NCI-H1105 treated with DMSO at 0.1 percent for 48 hours (cell line): ENCODE measurements around the gene BTBD16.
A peak's percentile ranks its signal among the peaks of the same experiment; 100 is the strongest.

Source experiments
- DNase-seq: peaks from one replicate; lab custom pipeline; 2025; lab: John Stamatoyannopoulos, UW

Gene BTBD16

DNA sequence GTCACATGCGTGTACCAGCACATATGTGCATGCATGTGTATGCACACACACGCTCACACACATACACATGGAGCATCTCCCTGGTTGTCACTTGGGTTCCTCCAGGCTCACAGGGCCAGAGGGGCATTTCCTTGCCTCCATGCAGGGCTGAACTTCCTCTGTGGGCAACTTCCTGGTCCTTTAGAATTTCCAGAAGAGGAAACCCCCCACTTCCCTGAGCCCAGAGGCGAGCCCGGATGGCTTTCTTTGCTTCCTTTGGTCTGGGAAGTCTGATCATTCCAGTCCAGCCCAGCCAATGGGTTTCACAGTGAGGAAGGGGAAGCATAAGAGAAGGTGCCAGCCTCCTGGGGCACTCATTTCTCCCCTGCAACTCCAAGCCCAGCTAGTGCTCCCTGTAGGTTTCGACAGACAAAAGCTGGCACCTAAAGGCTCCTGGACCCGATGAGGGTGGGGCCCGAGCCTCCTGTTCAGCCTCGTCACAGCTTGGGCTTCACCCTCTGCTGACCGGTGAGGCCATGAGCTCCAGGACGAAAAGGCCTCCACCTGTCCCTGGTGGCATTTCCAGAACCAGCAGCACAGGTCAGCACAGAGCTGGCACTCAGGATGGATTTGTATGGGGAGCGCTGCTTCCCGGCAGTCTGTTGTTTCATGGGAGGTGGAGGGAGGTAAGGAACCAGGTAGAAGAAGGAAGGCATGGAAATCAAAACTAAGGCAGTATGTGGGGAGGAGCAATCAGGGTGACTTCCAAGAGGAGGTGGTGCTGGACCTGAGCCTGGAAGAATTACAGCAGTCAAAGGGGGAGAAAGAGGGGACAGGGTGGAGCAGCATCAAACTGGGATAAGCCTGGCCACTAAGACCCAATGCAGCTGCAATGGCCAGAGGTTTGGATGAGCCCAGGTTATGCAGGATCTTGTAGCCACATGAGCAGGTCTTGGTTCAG, 23.7 kb downstream of the BTBD16 start:
- DNase-seq: no peak

DNA sequence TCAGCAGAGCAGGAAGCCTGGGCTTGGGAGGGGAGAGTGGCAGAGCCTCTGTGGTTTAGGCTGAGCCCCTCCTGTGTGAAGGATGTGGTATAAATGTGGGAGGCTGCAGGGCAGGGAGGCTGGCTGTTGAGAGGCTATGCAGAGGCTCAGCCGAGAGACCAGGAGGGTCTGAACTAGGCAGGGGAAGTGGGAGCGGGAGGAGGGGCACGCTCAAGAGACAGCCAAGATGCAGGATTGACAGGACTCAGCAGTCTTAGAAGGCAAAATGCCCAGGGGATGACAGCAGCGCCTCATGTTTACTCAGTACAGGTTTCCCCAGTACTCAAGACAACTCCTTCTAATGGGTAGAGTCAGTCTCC, 24.3 kb downstream of the BTBD16 start:
- DNase-seq: no peak

DNA sequence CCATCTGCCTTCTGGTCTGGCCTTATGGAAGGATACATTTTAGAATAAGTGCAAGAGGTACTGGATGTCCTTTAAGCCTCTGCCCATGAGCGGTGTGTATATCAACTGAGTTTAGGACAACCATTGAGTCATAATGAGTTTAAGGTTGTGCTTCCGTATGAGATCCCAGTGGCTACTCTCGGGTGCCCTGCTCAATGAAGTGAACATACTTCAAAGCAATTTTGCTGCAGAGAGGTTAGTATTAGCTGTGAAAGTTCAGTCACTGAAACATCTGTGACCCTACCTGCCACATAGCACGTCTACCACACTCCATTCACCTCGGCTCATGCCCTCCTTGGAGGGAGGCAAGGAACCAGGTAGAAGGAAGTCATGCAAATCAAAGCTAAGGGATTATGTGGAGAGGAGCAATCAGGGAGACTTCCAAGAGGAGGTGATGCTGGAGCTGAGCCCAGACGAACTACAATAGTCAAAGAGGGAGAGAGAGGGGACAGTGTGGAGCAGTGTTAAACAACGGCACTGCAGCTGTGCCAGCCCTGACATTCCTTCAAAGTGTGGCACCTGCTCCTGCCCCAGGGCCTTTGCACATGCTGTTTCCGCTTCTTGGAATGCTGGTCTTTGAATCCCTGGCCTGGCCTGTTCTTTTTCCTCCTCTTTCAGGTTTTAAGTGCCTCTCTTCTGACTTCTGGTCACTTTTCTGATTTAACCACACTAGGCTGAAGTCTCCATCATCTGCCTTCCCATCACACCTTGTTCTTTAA, 25.4 kb downstream of the BTBD16 start:
- DNase-seq: no peak

DNA sequence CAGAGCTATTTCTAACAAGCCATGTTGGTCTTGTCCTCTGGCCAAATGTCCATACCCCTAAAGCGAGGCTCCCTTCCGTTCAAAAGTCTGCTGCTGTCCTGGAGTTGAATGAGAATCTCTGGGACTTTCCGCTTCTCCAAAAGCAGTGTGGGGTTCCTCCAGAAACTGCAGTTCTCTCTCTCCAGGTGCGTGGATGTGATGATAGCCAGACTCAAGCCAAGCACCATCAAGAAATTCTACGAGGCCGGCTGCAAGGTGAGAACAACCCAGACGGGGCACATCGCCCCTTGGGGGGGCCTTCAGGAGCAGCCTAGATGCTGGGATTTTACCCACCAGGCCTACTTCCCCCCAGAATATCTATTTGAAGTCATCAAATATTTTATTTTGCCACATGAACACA, 26.5 kb downstream of the BTBD16 start:
- no peak for DNase-seq

DNA sequence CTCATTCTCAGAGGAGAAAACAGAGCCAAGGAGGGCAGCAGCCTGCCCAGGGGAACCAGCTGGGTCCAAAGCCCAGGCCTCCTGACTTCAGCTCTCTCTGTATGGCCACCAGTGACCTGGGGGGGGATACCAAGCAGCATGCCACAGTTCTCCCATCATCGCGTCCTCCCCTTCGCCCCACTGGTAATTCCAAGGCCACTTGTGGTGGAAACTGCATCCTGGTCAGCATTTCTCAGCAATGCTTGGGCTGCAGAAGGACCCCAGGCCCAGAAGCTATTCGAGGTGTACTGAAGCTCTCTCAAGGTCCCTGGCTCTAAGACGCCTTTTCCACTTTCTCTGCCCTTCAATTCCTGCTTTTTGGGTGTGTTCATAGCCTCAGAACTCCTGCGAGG, 27.1 kb downstream of the BTBD16 start:
- DNase-seq: no peak

DNA sequence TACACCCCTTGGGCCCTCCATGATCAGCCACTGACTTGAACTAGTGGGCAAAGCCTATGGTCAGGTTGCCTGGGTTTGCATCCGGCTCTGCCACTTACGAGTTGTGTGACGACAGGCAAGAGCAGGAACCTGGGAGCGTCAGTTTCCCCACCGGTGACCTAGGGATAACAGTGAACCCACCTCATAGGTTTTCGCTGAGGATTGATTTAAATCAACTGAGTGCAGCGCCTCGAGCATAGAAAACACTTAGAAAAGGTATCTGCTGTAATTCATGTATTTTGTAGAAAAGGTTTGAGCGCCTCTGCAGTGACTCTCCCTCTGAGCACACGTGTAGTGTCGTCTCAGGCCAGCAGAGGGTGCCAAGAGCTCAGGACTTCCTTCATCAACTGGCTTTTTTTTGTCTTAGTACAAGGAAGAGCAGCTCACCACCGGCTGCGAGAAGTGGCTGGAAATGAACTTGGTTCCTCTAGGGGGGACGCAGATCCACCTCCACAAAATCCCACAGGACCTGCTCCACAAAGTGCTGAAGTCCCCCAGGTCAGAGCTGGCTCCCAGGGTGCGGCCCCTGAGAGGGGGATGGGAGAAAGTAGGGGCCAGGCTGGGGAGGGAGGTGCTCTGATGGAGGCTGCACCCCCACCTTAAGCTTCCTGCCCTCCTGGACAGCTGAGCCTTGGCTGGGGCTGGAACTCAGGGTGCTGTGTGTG, 27.7 kb downstream of the BTBD16 start:
- peak; percentile 48 for DNase-seq

DNA sequence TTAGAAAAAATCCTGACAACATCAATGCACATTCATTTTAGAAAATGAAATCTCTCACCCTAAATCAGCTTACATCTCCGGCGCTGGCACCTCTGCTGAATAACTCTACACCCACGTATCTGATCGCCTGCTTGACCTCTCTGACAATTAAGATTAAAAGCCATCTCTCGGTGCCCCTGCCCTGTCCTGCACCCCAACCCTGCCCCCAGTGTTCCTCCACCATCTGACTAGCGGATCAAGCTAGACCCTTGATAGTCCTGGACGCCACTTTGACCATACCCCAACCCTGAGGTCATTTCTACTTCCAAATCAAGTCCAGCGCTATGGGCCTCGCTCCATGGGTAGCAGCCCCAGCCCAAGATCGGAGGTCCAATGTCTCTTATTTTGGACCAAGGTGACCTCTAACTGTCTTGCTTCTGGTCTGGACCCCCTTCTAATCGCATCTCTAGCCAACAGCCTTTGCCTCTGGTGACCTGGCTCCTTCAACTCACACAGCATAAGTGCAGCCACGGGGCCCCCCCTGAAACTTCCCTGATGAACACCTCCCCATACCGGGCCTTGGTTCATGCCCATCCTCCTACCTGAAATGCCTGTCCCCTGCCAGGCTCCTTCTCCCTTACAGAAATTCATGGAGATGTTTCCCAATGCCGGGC, 28.5 kb downstream of the BTBD16 start:
- DNase-seq: no peak

DNA sequence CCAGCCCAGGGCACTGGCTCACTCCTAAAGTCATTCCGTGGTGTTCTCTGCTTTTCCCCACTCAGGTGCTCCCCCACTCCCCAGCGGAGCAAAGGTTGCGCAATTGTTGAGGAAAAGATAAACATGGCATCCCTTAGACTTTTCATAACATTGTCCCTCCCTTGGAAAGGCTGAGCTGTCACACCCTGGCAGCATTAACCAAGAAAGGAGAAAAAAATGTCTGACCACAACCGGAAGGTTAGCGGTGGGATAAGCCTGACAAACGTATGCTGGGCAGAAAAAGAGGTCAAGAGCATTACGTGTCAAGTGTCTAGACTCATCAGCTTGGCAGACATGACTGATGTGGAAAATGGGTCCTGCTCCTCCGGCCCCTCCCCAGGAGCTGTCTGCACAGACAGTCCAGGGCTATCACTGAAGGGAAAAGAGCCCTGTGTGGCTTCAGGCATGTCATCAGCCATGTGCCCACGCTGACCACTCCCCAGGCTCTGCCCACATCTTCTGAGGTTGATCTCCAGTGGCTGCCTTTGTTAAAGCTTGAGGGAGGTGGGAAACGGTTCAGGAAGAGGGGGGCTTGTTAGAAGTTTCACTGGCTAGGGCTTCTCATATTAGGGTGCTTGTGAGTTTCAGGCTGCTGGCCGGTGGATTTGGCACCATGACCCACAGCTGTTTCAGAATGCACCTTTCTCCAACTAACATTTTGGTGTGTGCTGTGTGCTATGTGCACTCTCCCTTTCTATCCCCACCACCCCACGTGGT, 30.1 kb downstream of the BTBD16 start:
- no peak for DNase-seq

DNA sequence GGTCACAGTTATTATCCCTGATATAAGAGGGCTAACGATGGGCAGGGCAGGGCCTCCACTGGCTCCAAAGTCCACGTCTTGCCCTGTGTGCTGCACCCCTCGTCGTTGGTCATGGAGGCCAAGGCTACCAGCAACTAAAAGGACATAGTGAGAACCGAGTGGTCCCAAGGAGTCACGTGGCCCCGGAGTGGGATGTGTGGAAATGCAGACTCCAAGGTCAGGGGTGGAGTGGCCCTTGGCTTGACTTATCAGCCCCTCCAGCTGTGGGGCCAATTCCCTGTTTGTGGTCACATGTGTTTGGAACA, 30.7 kb downstream of the BTBD16 start:
- DNase-seq: no peak

DNA sequence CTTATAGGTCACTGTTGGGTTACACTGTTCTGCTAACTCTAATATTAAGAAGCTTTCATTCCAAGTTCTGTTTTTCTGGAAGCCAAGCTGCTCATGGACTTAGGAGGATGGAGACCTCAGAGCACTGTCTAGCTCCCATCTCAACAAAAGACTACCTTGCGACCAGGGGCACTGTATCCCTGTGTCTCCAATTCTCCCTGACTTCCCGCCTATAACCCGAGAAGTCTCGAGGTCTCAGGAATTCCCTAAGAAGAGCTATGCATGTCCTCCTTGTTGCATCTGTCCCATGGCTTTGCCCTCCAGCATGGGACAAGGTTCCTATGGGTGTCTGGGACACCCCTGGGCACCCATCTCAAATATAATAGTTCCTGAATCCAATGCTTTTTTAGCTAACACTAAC, 31.2 kb downstream of the BTBD16 start:
- DNase-seq: no peak

DNA sequence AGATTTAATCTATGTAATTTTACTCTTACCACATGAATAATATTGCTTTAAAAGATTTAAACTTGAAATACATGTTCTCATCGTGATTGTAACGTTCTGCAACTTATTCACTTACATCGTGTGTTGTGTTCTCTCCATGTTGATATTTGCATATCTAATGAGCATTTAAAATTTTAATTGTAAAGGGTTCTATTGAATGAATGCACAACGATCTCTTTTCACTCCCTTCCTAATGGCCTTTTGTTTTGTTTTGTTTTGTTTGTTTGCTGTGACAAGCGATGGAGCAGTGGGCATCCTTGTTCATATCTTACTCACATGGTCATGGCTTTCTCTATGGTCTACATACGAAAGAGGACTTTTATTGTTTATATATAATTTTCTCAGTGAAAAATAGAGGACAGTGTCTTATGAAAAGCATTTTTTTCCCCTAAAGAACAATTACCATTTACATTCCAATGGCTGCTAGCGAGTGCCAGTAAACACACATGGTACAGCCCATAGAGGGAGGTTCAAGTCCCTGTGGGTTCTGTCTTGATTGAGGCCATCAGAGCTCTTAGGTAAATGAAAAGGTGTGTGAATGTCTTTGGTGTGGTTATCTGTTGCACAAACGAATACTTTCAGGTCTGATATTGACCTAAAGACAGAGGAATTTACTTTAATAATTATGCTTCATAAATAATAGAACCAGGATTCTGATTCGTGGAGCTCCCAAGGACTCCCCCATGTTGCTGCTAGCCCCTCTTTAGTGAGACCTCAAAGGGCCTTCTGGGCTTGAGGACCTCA, 32.4 kb downstream of the BTBD16 start:
- no peak for DNase-seq

DNA sequence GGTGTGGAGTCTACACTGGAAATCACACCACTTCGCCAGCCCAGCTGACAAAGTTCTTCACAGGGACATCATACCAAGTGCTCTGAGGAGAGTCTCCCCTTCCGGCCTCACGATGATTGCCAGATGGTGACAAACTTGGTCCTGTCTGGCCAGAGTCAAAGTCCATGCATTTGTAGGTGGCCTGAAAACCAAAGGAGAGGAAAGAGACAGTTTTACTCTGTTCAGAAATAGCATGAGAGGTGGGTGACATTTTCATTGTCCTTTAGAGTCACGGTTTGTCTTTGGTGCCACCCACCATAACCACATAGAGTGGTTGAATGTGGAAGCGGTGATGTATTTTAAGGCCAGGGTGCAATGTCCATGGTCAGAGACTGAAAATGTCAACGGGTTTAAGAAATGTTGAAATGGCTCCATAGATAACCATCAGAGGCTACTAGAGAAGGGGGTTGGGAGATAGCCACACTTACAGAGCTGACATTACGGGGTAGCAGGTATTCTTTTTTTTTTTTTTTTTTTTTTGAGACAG, 33.0 kb downstream of the BTBD16 start:
- no peak for DNase-seq

DNA sequence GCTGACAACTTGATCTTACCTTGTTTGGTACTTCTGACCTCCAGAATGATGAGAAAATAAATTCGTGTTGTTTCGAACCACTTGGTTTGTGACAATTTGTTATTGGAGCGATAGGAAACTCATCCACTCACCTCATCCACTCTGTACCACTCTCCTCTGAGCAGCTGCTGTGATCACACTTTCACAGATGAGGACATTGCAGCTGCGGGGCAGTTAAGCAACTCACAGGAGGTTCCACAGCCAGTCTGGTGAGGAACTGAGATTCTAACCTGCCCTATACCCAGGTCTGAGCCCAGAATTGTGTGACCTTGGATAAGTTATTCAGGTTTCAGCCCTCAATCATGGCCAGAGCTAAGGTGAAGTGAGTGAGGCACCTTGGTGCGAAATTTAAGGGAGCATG, 35.2 kb downstream of the BTBD16 start:
- DNase-seq: no peak

DNA sequence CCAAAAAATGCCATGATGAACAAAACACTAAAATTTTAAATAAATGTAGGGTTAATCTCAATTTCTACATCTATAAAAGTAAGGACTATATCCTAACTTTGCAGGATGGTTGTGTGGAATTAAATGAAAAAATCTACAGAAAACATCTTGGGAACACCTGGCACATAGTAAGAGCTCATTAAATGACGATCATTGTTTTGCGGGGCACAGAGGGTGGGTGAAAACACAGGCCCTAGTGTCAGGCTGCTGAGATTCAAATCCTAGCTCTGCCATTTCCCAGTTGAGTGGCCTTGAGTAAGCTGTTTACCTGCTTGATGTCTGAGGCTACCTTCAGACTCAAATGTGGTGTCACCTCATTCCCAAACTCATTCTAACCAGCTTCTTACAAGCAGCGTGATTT, 35.6 kb downstream of the BTBD16 start:
- DNase-seq: no peak

DNA sequence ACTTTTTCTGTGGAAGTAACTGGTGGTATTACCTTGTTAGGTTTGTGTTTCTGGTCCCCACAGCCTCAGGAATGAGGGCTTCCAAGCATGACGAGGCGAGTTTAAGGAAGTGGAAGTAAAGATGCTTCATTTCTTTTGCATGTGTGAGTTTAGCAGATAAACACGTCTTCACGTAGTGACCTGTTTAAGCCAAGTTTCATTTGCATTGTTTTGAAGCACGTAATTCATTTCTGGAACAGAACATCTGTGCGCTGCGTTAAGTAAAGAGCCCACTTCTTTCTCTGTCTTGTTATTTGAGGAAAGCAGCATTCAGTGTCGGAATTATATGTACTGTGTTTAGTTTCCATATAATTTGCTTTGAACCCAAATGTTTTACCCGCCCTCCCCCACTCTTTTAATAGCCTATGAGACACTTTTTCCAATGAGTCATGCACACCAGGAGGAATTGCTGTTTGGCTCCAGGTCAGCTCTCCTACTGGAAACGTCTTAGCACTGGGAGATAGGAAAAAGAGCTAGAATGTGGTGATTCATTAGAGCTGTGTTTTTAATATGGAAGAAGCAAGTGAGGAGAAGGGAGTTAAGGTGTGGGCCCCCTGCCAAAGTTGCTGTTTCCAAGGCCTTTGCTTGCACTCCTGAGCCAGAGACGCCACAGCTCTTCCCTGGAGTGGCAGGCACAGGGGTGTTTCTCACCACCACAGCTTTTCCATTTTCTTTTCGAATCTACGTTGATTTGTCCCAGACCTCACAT, 36.7 kb downstream of the BTBD16 start:
- DNase-seq: no peak

DNA sequence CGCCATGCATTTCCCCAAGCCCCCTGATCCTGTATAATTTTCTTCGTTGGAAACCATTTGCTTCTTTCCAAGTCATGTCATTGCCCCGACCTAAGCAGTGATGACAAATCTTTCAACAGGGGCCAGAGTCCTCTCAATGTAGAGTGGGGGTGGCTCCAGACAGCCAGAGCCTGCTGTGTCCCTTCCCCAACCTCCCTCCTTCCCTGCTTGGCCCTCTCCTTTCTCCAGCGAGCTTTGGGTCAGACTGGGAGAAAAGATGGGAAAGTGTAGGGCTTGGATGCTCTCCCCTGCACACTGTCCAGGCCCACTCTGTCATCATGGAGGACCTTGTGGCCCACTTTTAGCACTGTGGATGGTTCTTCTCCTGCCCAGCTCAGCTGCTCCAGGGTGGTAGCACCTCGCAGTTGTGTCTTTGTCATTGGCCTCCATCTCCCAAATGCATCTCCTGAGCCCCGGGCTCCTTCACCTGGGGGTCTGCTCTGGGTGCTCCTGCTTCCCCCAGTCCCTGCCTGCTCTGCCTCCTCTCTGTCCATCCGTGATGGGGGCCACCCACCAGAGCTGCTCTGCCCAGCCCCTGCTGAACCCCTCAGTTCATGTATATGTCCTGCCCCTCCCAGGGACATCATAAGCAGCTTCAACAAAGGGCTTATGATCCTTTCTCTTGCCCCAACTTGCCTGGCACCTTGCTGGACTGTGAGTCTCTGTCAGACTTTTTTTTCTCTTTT, 37.5 kb downstream of the BTBD16 start:
- DNase-seq: no peak

DNA sequence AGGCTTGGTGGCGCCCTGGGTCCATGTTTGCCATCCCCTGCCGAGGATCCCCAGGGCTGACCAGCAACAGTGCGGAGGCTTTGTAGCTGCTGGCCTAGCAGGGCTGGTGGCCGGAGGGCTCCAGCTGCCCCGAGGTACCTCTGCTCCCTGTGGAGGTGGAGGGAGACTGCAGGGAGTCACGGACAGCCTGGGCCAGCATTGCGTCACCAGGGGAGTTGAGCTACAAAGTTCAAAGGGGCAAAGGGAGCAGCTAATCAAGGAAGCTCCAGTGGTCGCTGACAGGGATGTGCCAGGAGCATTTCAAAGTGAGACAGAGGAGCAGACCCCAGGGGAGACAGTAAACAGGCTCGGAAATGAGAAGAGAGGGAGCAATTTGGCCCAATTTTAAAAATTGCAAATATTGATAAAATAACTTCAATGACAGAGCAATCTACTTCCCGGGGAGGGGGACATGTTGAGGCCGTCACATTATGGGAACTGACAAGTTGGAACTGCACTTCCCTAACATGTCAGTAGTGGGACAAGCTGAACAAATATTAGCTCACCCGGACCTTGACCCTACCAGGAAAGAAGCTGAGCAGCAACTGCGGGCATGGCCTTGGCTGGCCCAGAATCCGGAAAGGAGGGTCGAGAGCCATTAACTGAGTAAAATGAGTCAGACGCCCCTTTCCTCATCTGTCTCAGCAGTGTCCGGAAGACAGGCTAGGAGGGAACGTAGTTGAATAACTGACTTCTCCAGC, 39.4 kb downstream of the BTBD16 start:
- DNase-seq: no peak

DNA sequence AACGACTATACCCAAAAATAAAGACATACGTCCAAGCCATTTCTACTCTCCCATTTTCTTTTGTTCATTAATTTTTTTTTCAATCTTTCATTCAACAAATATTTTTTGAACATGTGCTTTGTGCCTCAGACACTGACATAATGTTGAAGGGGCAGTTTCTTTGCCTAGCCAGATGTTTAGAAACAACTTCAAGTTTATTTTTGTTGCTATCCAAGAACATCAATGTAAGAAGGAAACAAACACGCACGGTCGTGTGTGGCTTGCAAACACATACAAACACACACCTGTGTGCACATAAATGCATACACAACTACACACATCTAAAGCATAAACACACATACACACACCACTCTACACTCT, 39.9 kb downstream of the BTBD16 start:
- no peak for DNase-seq

DNA sequence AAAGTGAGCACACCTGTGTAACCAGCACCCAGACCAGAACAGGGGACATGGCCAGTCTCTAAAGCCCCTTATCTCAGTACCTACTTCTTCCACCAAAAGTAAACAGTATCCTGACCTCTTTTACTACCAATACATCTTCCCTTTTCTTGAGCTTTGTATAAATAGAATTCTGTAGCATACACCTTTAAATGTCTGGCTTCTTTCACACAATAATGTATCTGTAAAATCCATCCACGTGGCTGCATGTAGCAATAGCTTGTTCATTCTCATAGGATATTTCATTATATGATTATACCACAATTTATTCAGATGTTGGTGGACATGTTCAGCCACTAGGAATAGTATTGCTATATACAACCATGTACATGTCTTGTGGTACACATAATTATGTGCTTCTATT, 40.6 kb downstream of the BTBD16 start:
- no peak for DNase-seq
